HepG2 (cell line): ENCODE measurements around the gene HRCT1. TPM values are rescaled to one million over a fixed set of nuclear protein-coding genes. Genes with fewer than 3 reads are reported as not detected.

Experiments used
- ATAC-seq: fragments of 200-7000 bp; cut with Tn5 transposase; 3 replicates; pipeline ENCODE4 v1.9.1; 2020; ENCODE audit warnings: mild to moderate bottlenecking, moderate library complexity
- BruUV-seq: library from RNA; stranded (reverse); fragments of 400-500 nt; replicated peaks from 2 replicates; lab custom pipeline; 2021; lab: Mats Ljungman, UMichigan
- CTCF ChIA-PET: fragments of 300-600 bp; formaldehyde crosslinking; extraction: SDS; loops from one replicate; lab custom pipeline; 2021; ENCODE audit warnings: low total read pairs, inconsistent platforms, low intra/inter-chr PET ratio; lab: Yijun Ruan, JAX
- POLR2A ChIA-PET: fragments of 350-600 bp; sonication (Branson Sonifier 250); formaldehyde crosslinking; loops from one replicate; lab custom pipeline; 2020; ENCODE audit warnings: antibody characterized with exemption, inconsistent platforms; lab: Yijun Ruan, JAX
- DNase-seq: peaks from one replicate; pipeline ENCODE4 v3.0.0-alpha.2; 2015; ENCODE audit warnings: low spot score
- FAIRE-seq: peaks from 3 replicates; lab custom pipeline; 2011; peaks lifted over from hg19 to GRCh38; lab: Jason Lieb, UNC
- H2AFZ ChIP-seq: one replicate; pipeline ENCODE4 v1.6.1; 2011; ENCODE audit warnings: low read length, inconsistent platforms
- H3K27ac ChIP-seq: fragments of 300-600 bp; 3 replicates; pipeline ENCODE4 v1.8.0; 2011; ENCODE audit warnings: mixed run types, mild to moderate bottlenecking, mixed read lengths, low read length, inconsistent platforms; ENCODE audit not compliant: insufficient read depth; ENCODE audit errors: extremely low read length
- H3K27me3 ChIP-seq, 2 experiments: fragments of 200-600 bp in 1 of 2; 2 replicates in 1 of 2; 3 replicates in 1 of 2; pipeline versions ENCODE4 v1.6.0 to v1.8.0; 2011; ENCODE audit warnings: low read length in 2 of 2, mild to moderate bottlenecking in 2 of 2, moderate library complexity in 2 of 2, inconsistent platforms in 1 of 2; ENCODE audit not compliant: insufficient read depth in 2 of 2, control insufficient read depth in 1 of 2
- H3K36me3 ChIP-seq, 2 experiments: fragments of 200-600 bp in 1 of 2; replicated peaks in 1 of 2; 2 replicates in 1 of 2; 3 replicates in 1 of 2; pipeline versions ENCODE4 v1.5.1 to v1.8.0; 2011; ENCODE audit warnings: low read length in 2 of 2, inconsistent platforms in 1 of 2; ENCODE audit not compliant: insufficient read depth in 2 of 2, control insufficient read depth in 1 of 2
- H3K4me1 ChIP-seq: 2 replicates; pipeline ENCODE4 v1.5.1; 2012; ENCODE audit warnings: low read length, inconsistent platforms; ENCODE audit not compliant: insufficient read depth
- H3K4me2 ChIP-seq: 2 replicates; pipeline ENCODE4 v1.6.0; 2011; ENCODE audit warnings: low read depth, low read length, inconsistent platforms
- H3K4me3 ChIP-seq, 3 experiments: fragments of 200-600 bp in 1 of 3; sonication (generic), shearing (Covaris generic) in 1 of 3; replicated peaks in 1 of 3; 2 replicates each; pipeline ENCODE4 v1.5.1; 2011 to 2016; ENCODE audit warnings: low read length in 3 of 3, inconsistent platforms in 2 of 3, low read depth in 2 of 3, mild to moderate bottlenecking in 2 of 3, control low read depth in 1 of 3, mixed read lengths in 1 of 3; ENCODE audit not compliant: insufficient read depth in 1 of 3
- H3K79me2 ChIP-seq: one replicate; pipeline ENCODE4 v1.6.1; 2011; ENCODE audit warnings: low read length, inconsistent platforms; ENCODE audit not compliant: insufficient read depth
- H3K9ac ChIP-seq: 2 replicates; pipeline ENCODE4 v1.6.0; 2011; ENCODE audit warnings: mild to moderate bottlenecking, low read depth, low read length, inconsistent platforms; ENCODE audit not compliant: insufficient read depth
- H3K9me3 ChIP-seq: 2 replicates; pipeline ENCODE4 v1.5.1; 2012; ENCODE audit warnings: mild to moderate bottlenecking, low read length
- H4K20me1 ChIP-seq: 2 replicates; pipeline ENCODE4 v1.6.0; 2011; ENCODE audit warnings: inconsistent platforms, mild to moderate bottlenecking, low read length, moderate library complexity; ENCODE audit not compliant: insufficient read depth
- CEBPB ChIP-seq: IDR thresholded peaks from 2 replicates; pipeline ENCODE4 v1.6.1; 2011; ENCODE audit warnings: low read depth, low read length, improper control_type of control experiment, borderline replicate concordance
- MAZ ChIP-seq, 2 experiments: sonication (generic) in 1 of 2; formaldehyde crosslinking in 1 of 2; IDR thresholded peaks; 2 replicates each; pipeline versions ENCODE4 v1.5.0 to v1.6.1; 2012 to 2020; ENCODE audit warnings: low read depth in 2 of 2, mild to moderate bottlenecking in 2 of 2, borderline replicate concordance in 1 of 2, improper control_type of control experiment in 1 of 2, low read length in 1 of 2, missing genetic modification reagents in 1 of 2, moderate library complexity in 1 of 2
- ZNF629 ChIP-seq: sonication (generic); formaldehyde crosslinking; conservative IDR thresholded peaks from 2 replicates; pipeline ENCODE4 v1.5.0; 2020; ENCODE audit warnings: missing genetic modification reagents
- WGBS: methylation state at CpG from one replicate; pipeline ENCODE4 v1.1.6; 2017; ENCODE audit warnings: low lambda C conversion rate; 5-methylcytosine and 5-hydroxymethylcytosine counted together
- in situ Hi-C: cut with HindIII; loops from 2 replicates; pipeline ENCODE4 v1.10.0; 2017; ENCODE audit warnings: low pct_unique_long_range_greater_than_20kb; ENCODE audit not compliant: extremely low pct_ligation_motif_present
- intact Hi-C: fragments of 100-400 bp; cut with micrococcal nuclease; formaldehyde crosslinking; loops from one replicate; pipeline ENCODE4 v1.10.0; 2022; ENCODE audit not compliant: unreplicated experiment
- polyA plus RNA-seq, 8 experiments: library from polyadenylated mRNA; depleted of rRNA in 3 of 8; stranded (reverse) in 7 of 8; unstranded in 1 of 8; fragments of >200 nt; fragmentation: Illumina TruSeq in 4 of 8; extraction: Trizol in 4 of 8; gene quantifications; 2 replicates each; pipeline versions ENCODE4 v1.2.1 to v1.2.3, GENCODE V29; 2011 to 2016; ENCODE audit warnings: low read depth in 4 of 8, missing spikeins in 1 of 8, mixed read lengths in 1 of 8; ENCODE audit not compliant: insufficient read depth in 1 of 8
- total RNA-seq, 5 experiments: library from RNA; depleted of rRNA; stranded (reverse); fragments of >200 nt; fragmentation: Illumina TruSeq; extraction: Trizol; gene quantifications; 2 replicates each; pipeline ENCODE4 v1.2.3, GENCODE V29; 2016; ENCODE audit warnings: low read depth in 1 of 5
- TF ChIP-seq, protein P1 (sequence below): sonication (generic); formaldehyde crosslinking; IDR thresholded peaks from 2 replicates; pipeline ENCODE4 v1.5.0; 2020; ENCODE audit warnings: missing genetic modification reagents
- TF ChIP-seq, protein P2 (sequence below): sonication (generic); formaldehyde crosslinking; IDR thresholded peaks from 2 replicates; pipeline ENCODE4 v1.4.0; 2020; ENCODE audit warnings: missing genetic modification reagents, low read depth, mild to moderate bottlenecking, borderline replicate concordance

HRCT1 gene
- total and polyA plus RNA-seq, 2 of the 13 experiments (the other 11 are each of a cell fraction or from before 2014, with no cell fraction given), result 0.13 TPM; not detected in 1

DNA sequence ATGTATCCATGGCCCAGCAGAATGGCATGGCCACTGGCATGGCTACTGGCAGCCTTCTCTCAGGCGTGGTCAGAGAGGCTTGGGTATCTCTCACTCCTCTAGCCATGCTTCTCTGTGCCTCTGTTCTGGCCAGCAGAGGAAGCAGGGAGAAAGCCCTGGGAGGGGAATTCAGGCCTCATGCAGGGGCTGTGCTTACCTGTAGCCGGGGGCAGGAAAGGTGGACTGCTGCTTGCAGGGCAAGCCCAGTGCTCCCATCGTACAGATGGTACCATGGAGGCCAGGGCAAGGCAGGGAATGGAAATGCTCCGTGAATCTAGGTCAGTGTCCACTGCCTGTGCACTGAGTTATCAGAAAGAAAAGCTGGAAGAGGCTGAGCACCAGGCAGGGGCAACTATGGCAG lies 38.5 kb upstream of the HRCT1 start:
- Histone ChIP-seq H3K4me1 (0 out of 2 replicates have a peak, but pooled peaks cover 5% of the 10 kb centered on the region), H3K27ac (no peak overlapping the region), H3K79me2 (no peaks in the 10 kb centered on the region), H3K4me2 (no peak overlapping the region), H3K9me3 (no peaks in the 10 kb centered on the region), H4K20me1 (no peaks in the 10 kb centered on the region), H3K36me3 (no peaks in the 10 kb centered on the region), H3K4me3 (no peak overlapping the region), H2AFZ (no peak overlapping the region), H3K9ac (no peak overlapping the region), H3K27me3 (peaks cover 1 to 15% of the 10 kb centered on the region in 2 experiments; a peak in 1 of 5 replicates)
- DNase-seq (no peak), FAIRE-seq (no peak), ATAC-seq (no peak)
- in situ Hi-C loops (no loop called here), intact Hi-C loops (no loop called here)
- WGBS, result 17% methylated on average over 3 of the region's 4 CpGs
- TF ChIP-seq, protein P1, sequence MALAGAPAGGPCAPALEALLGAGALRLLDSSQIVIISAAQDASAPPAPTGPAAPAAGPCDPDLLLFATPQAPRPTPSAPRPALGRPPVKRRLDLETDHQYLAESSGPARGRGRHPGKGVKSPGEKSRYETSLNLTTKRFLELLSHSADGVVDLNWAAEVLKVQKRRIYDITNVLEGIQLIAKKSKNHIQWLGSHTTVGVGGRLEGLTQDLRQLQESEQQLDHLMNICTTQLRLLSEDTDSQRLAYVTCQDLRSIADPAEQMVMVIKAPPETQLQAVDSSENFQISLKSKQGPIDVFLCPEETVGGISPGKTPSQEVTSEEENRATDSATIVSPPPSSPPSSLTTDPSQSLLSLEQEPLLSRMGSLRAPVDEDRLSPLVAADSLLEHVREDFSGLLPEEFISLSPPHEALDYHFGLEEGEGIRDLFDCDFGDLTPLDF (CRISPR knock-in tag), result no peak
- TF ChIP-seq ZNF629 (CRISPR knock-in tag), result peak; percentile 45; the same call in 1 of the 2 replicates
- BruUV-seq, result no TSS peak
- CTCF ChIA-PET, result no interaction called here
- POLR2A ChIA-PET, result no interaction called here

DNA sequence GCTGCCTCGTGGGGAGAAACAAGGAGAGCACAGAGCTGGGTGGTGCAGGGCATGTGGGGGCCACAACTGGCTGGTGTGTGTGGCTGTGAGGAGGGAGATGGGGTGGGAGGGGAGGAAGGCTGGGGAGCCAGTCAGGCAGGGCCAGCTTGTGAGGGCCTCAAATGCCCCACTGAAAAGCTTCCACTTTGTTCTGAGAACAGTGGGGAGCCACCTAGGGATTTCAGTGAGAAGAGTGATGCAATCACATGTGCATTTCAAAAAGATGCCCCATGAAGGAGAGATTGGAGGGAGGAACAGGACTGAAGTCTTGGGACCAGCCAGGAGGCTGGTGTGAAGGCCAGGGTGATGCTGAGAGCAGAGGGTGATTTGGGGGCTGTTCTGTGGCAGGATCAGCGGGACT lies 37.1 kb upstream of the HRCT1 start:
- Histone ChIP-seq H3K79me2 (no peaks in the 10 kb centered on the region), H3K36me3 (no peaks in the 10 kb centered on the region), H4K20me1 (no peaks in the 10 kb centered on the region), H3K27ac (no peak overlapping the region), H3K9ac (no peak overlapping the region), H3K9me3 (no peaks in the 10 kb centered on the region), H3K27me3 (peaks cover 1 to 14% of the 10 kb centered on the region in 2 experiments; a peak in 1 of 5 replicates), H2AFZ (no peak overlapping the region), H3K4me3 (no peak overlapping the region), H3K4me1 (0 out of 2 replicates have a peak, but pooled peaks cover 5% of the 10 kb centered on the region), H3K4me2 (no peak overlapping the region)
- ATAC-seq (no peak), DNase-seq (no peak), FAIRE-seq (no peak)
- ChIA-PET POLR2A (no interaction called here), CTCF (no interaction called here)
- 0% methylated on average over 1 of the region's 2 CpGs for WGBS
- BruUV-seq, result no TSS peak
- TF ChIP-seq MAZ (IDR thresholded peaks at IDR 0.05; ENCODE audit: borderline replicate concordance, low read depth, low read length), result no peak
- no peak for TF ChIP-seq MAZ (CRISPR knock-in tag; IDR thresholded peaks at IDR 0.05; ENCODE audit: low read depth)
- peak; percentile 43; the same call in 1 of the 2 replicates for TF ChIP-seq CEBPB
- TF ChIP-seq, protein P2, sequence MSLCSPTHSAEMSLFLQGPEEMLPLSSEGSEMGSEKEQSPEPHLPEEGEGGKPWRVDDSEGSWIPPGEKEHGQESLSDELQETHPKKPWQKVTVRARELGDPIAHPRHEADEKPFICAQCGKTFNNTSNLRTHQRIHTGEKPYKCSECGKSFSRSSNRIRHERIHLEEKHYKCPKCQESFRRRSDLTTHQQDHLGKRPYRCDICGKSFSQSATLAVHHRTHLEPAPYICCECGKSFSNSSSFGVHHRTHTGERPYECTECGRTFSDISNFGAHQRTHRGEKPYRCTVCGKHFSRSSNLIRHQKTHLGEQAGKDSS (CRISPR knock-in tag), result no peak
- intact Hi-C loops (no loop called here), in situ Hi-C loops (no loop called here)
